Stimulated activated CD8-positive, alpha-beta memory T cell treated with anti-CD3 and anti-CD28 coated beads, Interleukin-7, amount 100 ng/mL, for 1 hour (primary cell): Measurements from ENCODE around the gene IL4.
"Not testable (repeated sequence)": the region's sequence is repeated elsewhere in the genome, so short reads cannot be mapped to it uniquely, and the experiment has no call there.

Source experiments
- DNase-seq, 2 donors: peaks; one replicate each; pipeline ENCODE4 v3.0.0-alpha.2; 2020; ENCODE audit warnings: low read depth in 2 of 2

Gene IL4

DNA sequence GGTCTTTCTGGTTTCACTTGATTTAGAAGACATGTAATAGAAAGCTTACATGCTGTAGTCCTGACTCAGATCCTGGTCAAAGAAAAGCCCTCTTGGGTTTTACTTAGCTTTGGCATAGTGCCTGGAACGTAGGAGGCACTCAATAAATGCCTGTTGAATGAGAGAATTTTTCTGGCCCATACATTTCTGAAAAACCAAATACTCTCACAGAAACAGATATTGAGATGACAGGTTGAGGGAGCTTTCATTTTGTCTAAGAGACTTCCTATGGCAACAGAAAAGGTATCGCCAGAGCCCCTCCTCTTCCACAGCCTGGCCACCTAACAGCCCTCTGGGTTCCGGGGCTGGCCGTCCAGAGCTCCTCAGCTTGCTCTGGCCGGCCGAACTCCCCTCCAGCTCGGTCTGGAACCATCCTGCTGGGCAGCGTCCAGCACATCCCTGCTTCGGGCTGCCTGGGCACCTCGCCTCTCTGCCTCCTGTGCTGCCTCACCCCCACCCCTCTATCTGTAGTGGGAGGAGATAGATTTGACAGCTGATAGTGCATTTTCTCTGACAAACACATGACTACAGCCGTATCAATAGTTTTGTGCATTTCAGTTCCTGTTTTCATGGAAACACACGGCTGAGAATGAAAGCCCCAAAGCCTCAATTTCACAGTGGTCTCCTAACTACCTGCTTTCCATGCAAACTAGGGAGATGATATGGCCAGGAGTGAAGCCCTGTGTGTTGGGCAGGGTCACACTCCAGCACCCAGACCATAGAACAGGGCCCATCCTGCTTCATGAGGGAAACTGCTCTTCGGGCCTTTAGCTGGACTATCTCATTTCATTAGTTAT, 1.1 kb downstream of the IL4 start:
- DNase-seq = no peak

DNA sequence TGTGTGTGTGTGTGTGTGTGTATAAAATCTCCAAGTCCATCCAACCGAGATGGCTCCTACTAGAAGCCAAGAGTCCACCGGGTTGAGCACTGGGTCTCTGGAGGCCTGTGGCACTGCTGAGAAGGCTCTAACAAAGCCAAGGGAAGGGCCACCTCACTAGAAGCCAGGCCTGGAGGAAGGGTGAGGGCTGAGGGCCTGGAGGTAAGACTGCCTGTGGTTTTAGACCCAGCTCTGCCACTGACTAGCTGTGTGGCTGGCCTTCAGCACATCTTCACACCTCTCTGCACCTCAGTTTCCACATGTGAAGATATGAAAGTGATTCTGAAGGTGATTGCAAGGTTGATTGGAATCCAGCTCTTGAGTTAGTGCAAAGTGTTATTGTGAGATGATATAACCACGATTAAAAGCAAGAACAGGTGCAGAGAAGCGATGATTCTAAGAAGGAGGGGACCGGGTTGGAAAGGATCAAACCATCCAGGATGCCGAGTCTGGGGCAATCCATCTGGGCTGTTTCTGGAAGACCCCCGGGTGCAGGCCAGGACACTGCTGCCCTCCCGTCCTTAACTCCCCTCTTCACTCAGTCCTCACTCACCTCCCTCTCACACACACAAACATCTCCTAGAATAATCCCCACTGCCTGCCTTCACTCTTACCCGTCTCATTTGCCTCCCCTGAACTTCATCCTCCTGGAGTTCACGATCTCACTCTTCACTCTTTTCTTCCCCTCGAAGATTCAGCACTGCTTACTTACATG, 2.3 kb downstream of the IL4 start:
- no peak for DNase-seq

DNA sequence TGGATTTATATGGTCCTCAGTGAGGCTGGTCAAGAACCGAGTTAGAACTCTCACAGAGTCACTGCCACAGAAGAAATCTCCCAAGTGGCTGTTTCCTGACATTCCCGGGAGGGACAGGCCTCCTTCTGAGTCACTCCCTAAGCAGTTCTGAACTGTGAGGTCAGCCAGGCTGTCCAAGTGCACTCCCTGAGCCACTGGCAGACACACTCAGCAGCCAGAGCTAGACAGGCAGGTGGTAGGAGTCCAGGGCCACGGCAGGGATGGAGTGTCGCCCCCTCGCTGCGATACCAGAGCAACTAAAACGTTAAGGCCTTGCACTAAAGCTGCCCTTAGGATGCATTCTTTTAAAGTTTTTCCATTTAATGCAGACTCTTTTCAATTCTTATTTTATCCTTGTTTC, 3.4 kb downstream of the IL4 start:
- no peak for DNase-seq

DNA sequence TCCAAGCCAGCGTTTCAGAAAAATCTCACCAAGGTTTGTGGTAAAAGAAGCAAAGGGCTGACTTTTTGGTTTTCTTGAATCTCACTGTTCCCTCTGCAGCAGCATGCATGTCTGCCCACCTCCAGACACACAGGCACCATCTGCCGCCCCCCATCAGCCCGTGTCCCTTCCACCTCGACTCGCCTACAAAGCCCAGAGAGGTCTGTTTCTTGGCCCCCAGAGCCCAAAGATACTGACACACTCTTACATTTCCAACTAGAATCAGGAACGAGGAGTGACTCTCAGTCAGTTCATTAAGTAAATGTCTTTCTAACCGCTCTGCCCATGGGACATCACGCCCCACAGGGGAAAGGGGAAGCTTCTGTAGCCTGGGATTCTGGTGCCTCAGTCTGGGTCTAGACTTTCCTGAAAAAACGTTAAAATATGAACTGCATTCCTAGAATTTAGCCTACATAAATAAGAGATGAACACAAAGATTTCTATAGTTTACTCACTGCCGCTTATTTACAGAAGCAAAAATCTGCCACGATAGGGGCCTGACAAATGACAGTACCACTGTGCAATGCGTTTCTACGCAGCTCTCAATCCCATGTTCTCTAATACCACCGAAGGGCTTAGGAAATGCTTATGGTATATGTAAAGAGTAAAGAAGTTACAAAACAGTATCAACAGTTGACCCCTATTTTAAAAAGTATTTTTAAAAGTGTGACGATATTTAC, 4.1 kb downstream of the IL4 start:
- DNase-seq = no peak

DNA sequence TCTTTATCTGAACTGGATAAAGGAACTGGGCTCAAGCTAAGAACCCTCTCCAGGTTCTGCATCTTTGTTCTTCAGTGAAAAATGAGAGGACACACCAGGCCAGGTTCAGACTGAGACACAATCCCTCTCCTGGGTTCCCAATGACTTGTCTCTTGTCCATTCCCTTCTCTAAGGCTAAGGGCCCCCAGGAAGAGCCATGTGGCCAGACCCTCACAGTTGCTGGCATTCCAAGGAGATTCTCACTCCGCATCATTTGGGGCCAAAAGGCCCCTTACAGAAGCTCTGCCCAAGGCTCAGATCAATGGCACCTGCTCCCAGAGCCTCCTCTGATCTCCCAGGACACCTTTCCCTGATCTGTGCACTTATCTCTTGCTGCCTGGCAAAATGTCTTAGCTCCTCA, 4.9 kb downstream of the IL4 start:
- DNase-seq = no peak

DNA sequence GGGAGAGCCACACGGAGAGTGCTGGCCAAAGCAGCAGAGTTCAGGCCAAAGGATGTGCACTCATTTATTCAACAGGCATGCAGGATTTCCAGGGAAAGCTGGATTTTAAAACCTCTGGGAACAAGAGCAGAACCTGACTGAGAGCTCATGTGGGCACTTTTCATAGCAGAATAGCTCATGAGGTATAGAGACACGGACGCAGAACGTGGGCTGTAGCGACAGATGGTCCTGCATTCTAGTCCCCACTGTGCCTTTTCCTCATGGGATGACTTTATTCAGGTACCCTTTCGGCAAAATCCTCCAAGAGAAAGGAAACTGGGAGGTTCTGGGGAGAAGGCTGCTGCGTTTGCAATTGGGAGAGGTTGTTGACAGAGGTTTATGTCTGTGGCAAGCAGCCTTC, 5.4 kb downstream of the IL4 start:
- no peak for DNase-seq

DNA sequence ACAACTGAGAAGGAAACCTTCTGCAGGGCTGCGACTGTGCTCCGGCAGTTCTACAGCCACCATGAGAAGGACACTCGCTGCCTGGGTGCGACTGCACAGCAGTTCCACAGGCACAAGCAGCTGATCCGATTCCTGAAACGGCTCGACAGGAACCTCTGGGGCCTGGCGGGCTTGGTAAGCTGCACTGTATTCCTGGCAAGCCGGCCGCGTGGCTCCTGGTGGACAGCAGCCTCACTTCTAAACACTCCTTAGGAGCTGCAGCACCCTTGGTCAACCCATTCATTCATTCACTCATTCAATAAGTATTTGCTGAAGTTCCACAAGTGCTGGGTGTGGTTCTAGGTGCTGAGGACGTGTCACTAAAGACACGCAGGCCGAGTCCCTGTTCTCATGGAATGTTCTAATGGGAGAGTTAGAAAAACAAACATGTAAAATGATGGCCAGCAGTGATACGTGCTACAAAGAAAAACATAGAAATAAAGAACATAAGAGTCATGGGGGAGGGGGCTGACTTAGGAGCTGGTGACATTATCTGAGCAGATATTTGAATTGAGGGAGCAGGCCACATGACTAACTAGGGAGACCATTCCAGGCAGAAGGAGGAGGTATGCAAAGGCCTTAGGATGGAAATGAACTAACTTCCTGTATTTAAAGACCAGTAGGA, 6.1 kb downstream of the IL4 start:
- no peak for DNase-seq

DNA sequence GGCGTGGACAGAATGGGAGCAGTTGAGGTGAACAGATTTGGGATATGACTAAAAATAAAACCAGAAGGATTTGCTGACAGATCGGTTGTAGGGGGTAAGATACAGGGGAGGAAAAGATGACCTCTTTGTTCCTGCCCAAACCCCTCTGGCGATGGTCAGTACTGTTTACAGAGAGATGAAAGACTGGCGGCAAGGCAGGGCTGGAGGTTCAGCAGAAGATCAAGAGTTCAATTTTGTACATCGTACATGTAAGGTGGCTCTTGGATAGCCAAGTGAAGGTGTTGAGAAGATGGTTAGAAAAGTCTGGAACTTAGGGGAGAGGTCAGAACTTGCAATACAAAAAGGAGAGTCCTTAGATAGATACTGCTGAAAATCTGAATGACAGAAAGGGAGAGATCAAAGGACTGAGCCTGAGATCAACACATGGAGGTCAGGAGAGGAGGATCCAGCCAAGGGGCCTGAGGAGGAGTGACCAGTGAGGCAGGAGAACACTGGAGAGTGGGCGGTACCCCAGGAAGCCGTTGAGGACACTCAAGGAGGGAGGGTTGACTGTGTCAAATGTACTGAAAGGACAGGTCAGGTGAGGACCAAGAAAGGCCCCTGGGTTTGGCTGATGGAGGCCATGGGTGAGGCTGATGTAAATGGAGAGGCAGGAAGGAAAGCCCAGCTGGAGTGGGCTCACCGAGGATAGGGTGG, 7.1 kb downstream of the IL4 start:
- no peak for DNase-seq

DNA sequence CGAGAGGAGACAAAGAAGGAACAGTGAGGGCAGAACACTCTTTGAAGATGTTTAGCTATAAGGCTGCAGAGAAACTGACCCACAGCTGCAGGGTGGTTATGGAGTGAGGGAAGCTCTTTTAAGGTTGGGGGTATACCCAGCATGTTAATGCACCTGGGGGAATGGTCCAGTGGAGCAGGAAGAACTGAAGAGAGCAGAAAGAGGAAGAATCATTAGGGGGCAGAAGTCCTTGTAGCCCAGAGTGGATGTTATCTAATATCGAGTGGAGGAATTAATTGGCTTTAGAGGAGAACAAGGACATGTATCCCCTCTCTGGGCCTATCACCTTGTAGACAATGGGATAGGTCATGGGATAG, 7.7 kb downstream of the IL4 start:
- no peak for DNase-seq

DNA sequence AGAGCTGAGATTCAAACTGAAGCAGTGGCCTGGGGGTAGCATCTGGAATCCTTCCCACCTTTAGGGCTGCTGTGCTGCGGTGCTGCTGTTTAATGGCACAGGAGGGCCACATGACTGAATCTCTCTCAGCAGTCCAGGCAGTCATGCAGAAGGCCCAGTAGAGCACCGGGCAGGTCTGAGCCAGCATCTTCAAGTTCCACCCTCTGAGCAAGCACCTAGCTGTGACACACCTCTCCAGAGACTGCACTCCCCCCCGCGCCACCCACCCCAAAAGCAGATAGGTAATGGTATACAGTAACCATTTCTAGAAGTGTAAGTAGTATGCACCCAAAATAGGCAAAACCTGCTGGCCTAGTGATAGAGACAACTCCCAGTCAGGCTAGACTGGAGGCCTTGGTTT, 8.2 kb downstream of the IL4 start:
- DNase-seq = no peak

DNA sequence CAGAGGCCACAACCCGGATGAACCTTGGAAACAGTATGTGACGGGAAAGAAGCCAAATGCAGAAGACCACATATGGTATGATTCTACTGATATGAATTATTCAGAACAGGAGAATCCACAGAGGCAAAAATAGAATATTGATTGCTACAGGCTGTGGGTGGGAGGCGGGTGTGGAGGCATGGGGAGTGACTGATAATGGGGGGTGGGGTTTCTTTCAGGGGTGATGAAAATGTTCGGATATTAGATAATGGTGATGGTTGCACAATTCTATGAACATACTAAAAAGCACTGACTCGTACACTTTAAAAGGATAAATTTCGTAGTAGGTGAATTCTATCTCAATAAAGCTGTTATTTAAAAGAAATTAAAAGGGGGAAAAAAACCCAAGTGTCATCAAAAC, 10.7 kb downstream of the IL4 start:
- no peak for DNase-seq

DNA sequence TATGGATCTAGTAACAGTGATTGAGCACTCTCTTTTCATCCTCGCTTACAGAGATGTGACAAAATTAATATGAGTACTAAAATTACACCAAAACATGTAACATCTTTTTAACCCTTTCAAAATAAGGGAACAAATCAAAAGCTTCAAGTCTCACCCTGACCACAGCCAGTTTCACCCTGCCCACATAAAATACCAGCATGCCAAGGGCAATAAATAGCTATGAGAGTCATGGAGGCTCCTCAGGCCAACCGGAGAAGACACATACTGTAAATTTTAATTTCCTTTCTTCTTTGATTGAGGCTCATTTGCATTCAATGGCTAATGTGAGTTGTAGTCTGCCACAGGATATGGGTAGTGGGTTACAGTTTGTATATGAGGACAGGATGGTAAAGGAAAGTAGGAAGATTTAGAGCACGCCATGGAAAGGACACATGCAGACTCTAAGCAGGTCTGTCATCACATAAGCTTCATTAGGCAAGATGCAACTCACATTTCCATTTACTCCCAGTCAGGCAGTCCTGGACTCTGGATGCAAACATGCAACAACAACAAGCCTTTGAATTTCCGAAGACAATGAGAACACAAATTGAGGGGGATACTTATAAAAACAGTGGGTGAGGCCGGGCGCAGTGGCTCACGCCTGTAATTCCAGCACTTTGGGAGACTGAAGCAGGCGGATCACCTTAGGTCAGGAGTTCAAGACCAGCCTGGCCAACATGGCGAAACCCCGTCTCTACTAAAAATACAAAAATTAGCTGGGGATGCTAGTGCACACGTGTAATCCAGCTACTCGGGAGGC, 11.3 kb downstream of the IL4 start:
- DNase-seq = no peak

DNA sequence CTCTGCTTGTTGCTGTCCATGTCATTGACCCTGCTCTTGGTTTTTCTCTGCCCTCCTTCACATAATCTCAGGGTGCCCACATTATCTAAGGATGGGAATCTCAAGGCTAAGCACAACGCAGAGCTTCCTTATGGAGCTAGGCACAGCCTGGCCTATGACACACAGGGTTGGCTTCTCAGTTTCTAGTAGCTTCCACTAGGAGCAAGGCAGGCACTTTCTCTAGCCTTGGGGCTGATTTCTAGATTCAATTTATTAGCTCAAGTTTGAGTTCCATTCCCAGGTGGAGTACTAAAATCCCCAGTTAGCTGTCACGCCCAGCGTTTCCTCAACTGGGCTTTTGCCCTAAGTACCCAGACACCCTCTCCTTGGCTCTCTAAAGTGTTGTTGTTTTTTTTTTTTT, 12.4 kb downstream of the IL4 start:
- DNase-seq = no peak

DNA sequence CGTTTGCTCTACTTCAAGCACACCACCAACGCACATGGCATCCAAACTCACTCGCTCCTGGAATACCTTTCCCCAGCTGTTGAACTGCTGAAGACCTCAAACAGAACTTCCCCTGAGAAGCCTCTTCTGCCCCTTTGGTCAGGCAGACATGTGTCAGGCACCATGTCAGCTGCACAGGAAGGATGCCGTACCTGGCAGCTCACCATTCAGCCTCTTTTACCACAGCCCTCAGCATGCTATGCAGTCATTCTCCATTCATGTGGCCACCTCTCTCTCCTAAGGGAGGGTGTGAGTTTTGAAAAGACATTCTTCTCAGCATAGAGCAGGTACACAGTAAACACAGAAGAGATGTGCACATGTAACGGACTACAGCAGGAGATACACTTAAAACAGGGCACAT, 14.2 kb downstream of the IL4 start:
- no peak for DNase-seq

DNA sequence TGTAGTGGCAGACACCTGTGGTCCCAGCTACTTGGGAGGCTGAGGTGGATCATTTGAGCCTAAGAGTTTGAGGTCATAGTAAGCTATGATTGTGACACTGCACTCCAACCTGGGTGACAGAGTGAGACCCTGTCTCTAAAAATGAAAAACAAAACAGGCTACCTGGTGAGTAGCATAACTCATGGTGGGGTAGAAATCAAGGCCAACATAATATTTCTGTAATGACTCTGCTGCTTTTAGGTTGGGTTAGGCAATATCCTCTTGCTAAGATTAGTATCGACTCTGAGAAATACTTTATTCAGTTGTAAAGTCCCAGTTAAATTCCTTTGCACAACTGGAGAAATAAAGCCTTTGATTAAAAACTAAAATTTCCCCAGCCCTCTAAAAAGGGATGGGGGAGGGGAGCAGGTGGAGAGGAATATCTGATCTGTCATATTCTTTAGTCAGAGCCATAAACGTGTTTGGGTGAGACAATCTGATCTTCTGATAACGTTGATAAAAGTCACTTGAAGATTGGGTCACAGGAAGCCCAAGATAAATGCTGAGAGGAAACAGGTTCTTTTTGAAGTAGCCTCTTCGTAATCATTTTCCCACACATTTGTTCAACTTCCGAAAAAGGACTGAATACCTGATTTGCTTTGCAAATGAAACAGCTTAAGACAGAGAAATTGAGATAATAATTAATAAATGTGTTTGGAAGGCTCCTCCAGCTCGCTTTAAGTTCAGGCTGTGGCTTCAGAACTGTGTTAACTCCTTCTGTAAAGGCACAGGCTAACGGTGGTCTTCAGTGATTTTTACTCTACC, 14.9 kb downstream of the IL4 start:
- DNase-seq = no peak

DNA sequence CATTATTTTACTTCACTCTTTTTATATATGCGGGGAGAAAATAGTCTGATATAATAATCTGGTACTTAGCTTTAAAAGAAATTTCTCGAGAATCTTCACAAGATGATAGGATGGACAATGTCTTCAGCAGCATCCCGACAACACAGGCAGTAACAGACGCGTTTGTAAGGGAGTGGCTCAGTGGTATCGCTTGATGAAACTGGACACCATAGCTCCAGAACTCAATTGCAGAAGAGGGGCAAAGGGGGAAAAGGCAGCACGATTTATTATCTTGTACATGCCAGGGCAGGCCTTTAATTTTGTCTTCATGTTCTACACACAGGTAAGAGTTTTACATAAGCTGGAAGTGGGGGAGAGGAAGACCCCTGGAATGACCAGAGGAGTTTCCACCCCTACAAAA, 15.7 kb downstream of the IL4 start:
- no peak for DNase-seq

DNA sequence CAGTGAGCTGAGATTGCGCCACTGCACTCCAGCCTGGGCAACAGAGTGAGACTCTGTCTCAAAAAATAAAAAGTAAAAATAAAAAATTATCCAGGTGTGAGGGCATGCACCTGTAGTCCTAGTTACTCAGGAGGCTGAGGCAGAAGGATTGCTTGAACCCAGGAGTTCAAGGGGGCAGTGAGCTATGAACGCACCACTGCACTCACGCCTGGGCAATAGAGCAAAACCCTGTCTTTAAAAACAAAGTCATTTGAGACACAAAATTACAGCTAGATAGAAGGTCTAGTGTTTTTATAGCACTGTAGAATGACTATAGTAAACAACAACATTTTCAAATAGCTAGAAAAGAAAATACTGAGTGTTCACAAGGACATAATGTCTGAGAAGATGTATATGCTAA, 16.4 kb downstream of the IL4 start:
- DNase-seq = no peak

DNA sequence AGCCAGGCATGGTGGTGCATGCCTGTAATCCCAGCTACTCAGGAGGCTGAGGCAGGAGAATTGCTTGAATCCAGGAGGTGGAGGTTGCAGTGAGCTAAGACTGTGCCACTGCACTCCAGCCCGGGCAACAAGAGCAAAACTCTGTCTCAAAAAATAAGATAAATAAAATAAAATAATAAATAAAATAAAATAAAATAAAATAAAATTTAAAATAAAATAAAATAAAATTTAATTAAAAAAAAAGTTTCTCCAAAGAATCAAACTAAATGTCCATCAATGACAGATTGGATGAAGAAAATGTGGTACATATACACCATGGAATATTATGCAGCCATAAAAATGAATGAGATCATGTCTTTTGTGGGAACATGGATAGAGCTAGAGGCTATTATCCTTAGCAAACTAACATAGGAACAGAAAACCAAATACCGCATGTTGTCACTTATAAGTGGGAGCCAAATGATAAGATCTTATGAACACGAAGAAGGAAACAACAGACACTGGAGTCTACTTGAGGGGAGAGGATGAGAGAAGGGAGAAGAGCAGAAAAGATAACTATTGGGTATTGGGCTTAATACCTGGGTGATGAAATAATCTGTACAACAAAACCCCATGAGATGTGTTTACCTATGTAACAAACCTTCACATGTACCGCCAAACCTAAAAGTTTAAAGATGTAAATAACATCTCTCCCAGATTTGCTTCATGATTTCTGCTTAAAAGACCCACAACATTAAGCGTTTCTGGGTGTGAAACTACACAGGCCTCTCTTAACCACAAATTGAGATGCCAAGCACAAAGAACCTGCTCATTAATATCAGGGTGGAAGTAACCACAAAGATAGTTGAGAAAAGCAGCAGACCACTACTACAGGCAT, 18.2 kb downstream of the IL4 start:
- DNase-seq = not testable (repeated sequence)

DNA sequence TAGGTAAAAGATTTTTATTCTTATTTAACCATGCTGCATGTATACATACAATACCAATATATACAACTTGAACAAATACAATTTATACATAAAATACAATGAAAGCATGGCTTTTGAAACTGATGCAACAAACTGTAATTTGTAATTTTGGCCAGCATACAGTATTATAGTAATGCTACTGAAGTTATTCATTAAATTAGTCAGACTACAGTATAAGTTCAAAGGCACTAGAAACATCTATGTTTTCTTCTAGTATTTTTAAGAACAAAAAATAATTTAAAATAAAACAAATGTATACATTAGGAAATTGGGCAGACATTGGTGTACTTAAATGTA, 18.8 kb downstream of the IL4 start:
- DNase-seq = no peak
